KOPT-K1 (cell line): ENCODE results near the gene SFSWAP.
"Not testable (repeated sequence)": the region's sequence is repeated elsewhere in the genome, so short reads cannot be mapped to it uniquely, and the experiment has no call there.

Experiments used
- H3K27ac ChIP-seq: fragments of 200-600 bp; sonication (generic); 2 replicates; pipeline ENCODE4 v1.5.1; 2016; ENCODE audit warnings: antibody characterized with exemption, mild to moderate bottlenecking, low read depth, low read length; ENCODE audit not compliant: poor library complexity, severe bottlenecking
- H3K36me3 ChIP-seq: fragments of 200-600 bp; sonication (generic); 2 replicates; pipeline ENCODE4 v1.5.1; 2017; ENCODE audit warnings: antibody characterized with exemption, mild to moderate bottlenecking, low read length, moderate library complexity; ENCODE audit not compliant: insufficient read depth
- H3K9me3 ChIP-seq: fragments of 200-600 bp; sonication (generic); 2 replicates; pipeline ENCODE4 v1.5.1; 2017; ENCODE audit warnings: antibody characterized with exemption, low read length, mild to moderate bottlenecking; ENCODE audit not compliant: insufficient read depth, poor library complexity, severe bottlenecking

The SFSWAP gene

GRCh38 chr12:131706709-131707108 lies 4.2 kb upstream of the SFSWAP start:
- not testable (repeated sequence) for H3K36me3 ChIP-seq, H3K27ac ChIP-seq, H3K9me3 ChIP-seq

GRCh38 chr12:131709226-131709625 lies 1.7 kb upstream of the SFSWAP start:
- Histone ChIP-seq H3K36me3 (peaks cover 12% of the 10 kb centered on the region), H3K27ac (no peak overlapping the region), H3K9me3 (peaks cover 9% of the 10 kb centered on the region)

- H3K27ac ChIP-seq = peak overlapping the region; percentile 99
- H3K36me3 ChIP-seq = peaks cover 37% of the 10 kb centered on the region
- H3K9me3 ChIP-seq = no peaks in the 10 kb centered on the region
Measured at GRCh38 chr12:131711551-131712205, 788 bp downstream of the SFSWAP start.

GRCh38 chr12:131713349-131713748 lies 2.5 kb downstream of the SFSWAP start:
- Histone ChIP-seq H3K27ac (no peak overlapping the region), H3K36me3 (peaks cover 54% of the 10 kb centered on the region), H3K9me3 (no peaks in the 10 kb centered on the region)

- Histone ChIP-seq H3K9me3 (no peaks in the 10 kb centered on the region), H3K27ac (no peak overlapping the region), H3K36me3 (peaks cover 68% of the 10 kb centered on the region)
Measured at GRCh38 chr12:131714759-131715158, 3.9 kb downstream of the SFSWAP start.

GRCh38 chr12:131716282-131716681 lies 5.4 kb downstream of the SFSWAP start:
- Histone ChIP-seq H3K27ac (no peak overlapping the region), H3K36me3 (peaks cover 83% of the 10 kb centered on the region), H3K9me3 (no peaks in the 10 kb centered on the region)

GRCh38 chr12:131720241-131720640 lies 9.4 kb downstream of the SFSWAP start:
- Histone ChIP-seq H3K27ac (no peak overlapping the region), H3K9me3 (no peaks in the 10 kb centered on the region), H3K36me3 (peaks cover 99% of the 10 kb centered on the region)

GRCh38 chr12:131720921-131721320 lies 10.0 kb downstream of the SFSWAP start:
- Histone ChIP-seq H3K9me3 (no peaks in the 10 kb centered on the region), H3K36me3 (peaks cover 99% of the 10 kb centered on the region), H3K27ac (no peak overlapping the region)

GRCh38 chr12:131721548-131721947 lies 10.7 kb downstream of the SFSWAP start:
- peaks cover 99% of the 10 kb centered on the region for H3K36me3 ChIP-seq
- H3K27ac ChIP-seq = no peak overlapping the region
- no peaks in the 10 kb centered on the region for H3K9me3 ChIP-seq

- no peaks in the 10 kb centered on the region for H3K9me3 ChIP-seq
- no peak overlapping the region for H3K27ac ChIP-seq
- peaks cover 99% of the 10 kb centered on the region for H3K36me3 ChIP-seq
Measured at GRCh38 chr12:131723532-131723931, 12.6 kb downstream of the SFSWAP start.

GRCh38 chr12:131724534-131724933 lies 13.6 kb downstream of the SFSWAP start:
- Histone ChIP-seq H3K27ac (no peak overlapping the region), H3K9me3 (no peaks in the 10 kb centered on the region), H3K36me3 (peaks cover 99% of the 10 kb centered on the region)

GRCh38 chr12:131725503-131725902 lies 14.6 kb downstream of the SFSWAP start:
- Histone ChIP-seq H3K9me3 (no peaks in the 10 kb centered on the region), H3K27ac (no peak overlapping the region), H3K36me3 (peaks cover 99% of the 10 kb centered on the region)

- Histone ChIP-seq H3K9me3 (no peaks in the 10 kb centered on the region), H3K36me3 (peaks cover 99% of the 10 kb centered on the region), H3K27ac (no peak overlapping the region)
Measured at GRCh38 chr12:131728720-131729119, 17.8 kb downstream of the SFSWAP start.

GRCh38 chr12:131729254-131729955 lies 18.5 kb downstream of the SFSWAP start:
- no peak overlapping the region for H3K27ac ChIP-seq
- peaks cover 99% of the 10 kb centered on the region for H3K36me3 ChIP-seq
- no peaks in the 10 kb centered on the region for H3K9me3 ChIP-seq

- H3K36me3 ChIP-seq = peaks cover 97% of the 10 kb centered on the region
- no peak overlapping the region for H3K27ac ChIP-seq
Measured at GRCh38 chr12:131732996-131733615, 22.2 kb downstream of the SFSWAP start.

More at GRCh38 chr12:131732996-131733615, 22.2 kb downstream of the SFSWAP start:
- no peaks in the 10 kb centered on the region for H3K9me3 ChIP-seq
